A673 (cell line): ENCODE results near the gene OASL. TPM values are rescaled to one million over a fixed set of nuclear protein-coding genes. Genes with fewer than 3 reads are reported as not detected.

Experiments
- BruUV-seq: library from RNA; stranded (reverse); fragments of 400-500 nt; replicated peaks from 2 replicates; lab custom pipeline; 2021; lab: Mats Ljungman, UMichigan
- CTCF ChIA-PET: fragments of 300-600 bp; sonication (Branson Sonifier 250); formaldehyde crosslinking; loops from one replicate; lab custom pipeline; 2022; ENCODE audit warnings: antibody characterized with exemption; lab: Charles Lee
- POLR2A ChIA-PET: fragments of 300-600 bp; sonication (Branson Sonifier 250); formaldehyde crosslinking; loops from one replicate; lab custom pipeline; 2022; ENCODE audit warnings: antibody characterized with exemption; ENCODE audit not compliant: low non-redundant PET; lab: Charles Lee
- DNase-seq: peaks from one replicate; pipeline ENCODE4 v3.0.0-alpha.2; 2015; ENCODE audit warnings: low spot score
- H3K27ac ChIP-seq: fragments of 200-600 bp; sonication (generic); 2 replicates; pipeline ENCODE4 v1.5.1; 2016; ENCODE audit warnings: mixed run types, low read depth, mild to moderate bottlenecking, mixed read lengths, antibody characterized with exemption, low read length; ENCODE audit not compliant: poor library complexity, severe bottlenecking
- H3K27me3 ChIP-seq: fragments of 200-600 bp; sonication (generic); replicated peaks from 2 replicates; pipeline ENCODE4 v1.6.1; 2017; ENCODE audit warnings: mixed run types, low read depth, mild to moderate bottlenecking, mixed read lengths, antibody characterized with exemption, low read length; ENCODE audit not compliant: insufficient read depth, poor library complexity
- H3K36me3 ChIP-seq: fragments of 200-600 bp; sonication (generic); 2 replicates; pipeline ENCODE4 v1.6.1; 2016; ENCODE audit warnings: mixed run types, mild to moderate bottlenecking, mixed read lengths, antibody characterized with exemption, low read length; ENCODE audit not compliant: insufficient read depth, poor library complexity, severe bottlenecking
- H3K4me1 ChIP-seq: fragments of 200-600 bp; sonication (generic); 2 replicates; pipeline ENCODE4 v1.6.1; 2017; ENCODE audit warnings: mixed run types, mild to moderate bottlenecking, mixed read lengths, antibody characterized with exemption, low read length; ENCODE audit not compliant: insufficient read depth, poor library complexity, severe bottlenecking
- H3K4me3 ChIP-seq: fragments of 200-600 bp; sonication (generic); 2 replicates; pipeline ENCODE4 v1.5.1; 2016; ENCODE audit warnings: low read depth, mixed run types, mild to moderate bottlenecking, mixed read lengths, low read length; ENCODE audit not compliant: poor library complexity, severe bottlenecking
- H3K9me3 ChIP-seq: fragments of 200-600 bp; sonication (generic); 2 replicates; pipeline ENCODE4 v1.6.1; 2016; ENCODE audit warnings: mixed run types, low read depth, mild to moderate bottlenecking, mixed read lengths, antibody characterized with exemption, low read length; ENCODE audit not compliant: poor library complexity, severe bottlenecking
- CTCF ChIP-seq: fragments of 300-800, 200-600 bp; sonication (generic); conservative IDR thresholded peaks from 2 replicates; pipeline ENCODE4 v1.5.1; 2017; ENCODE audit warnings: low read depth, mild to moderate bottlenecking, antibody characterized with exemption, low read length, moderate library complexity, mixed read lengths
- EZH2 ChIP-seq: fragments of 200-600 bp; sonication (generic); IDR thresholded peaks from 2 replicates; pipeline ENCODE4 v1.6.1; 2017; ENCODE audit warnings: borderline replicate concordance, low read depth, mild to moderate bottlenecking, mixed read lengths, antibody characterized with exemption, low read length; ENCODE audit not compliant: poor library complexity, severe bottlenecking
- intact Hi-C: fragments of 100-400 bp; cut with micrococcal nuclease; formaldehyde crosslinking; loops from one replicate; pipeline ENCODE4 v1.10.0; 2022; ENCODE audit not compliant: unreplicated experiment
- total RNA-seq: library from RNA; stranded (reverse); gene quantifications from 2 replicates; pipeline ENCODE4 v1.2.3, GENCODE V29; 2021

Gene OASL
- total RNA-seq, 1 experiment from 2014 or later: 0.73 TPM

- BruUV-seq: no TSS peak
- no peak for DNase-seq
- intact Hi-C loops: no loop called here
- Histone ChIP-seq H3K36me3 (no peaks in the 10 kb centered on the region), H3K27me3 (no peaks in the 10 kb centered on the region), H3K9me3 (no peaks in the 10 kb centered on the region), H3K4me3 (no peak overlapping the region), H3K4me1 (no peaks in the 10 kb centered on the region), H3K27ac (no peak overlapping the region)
- CTCF ChIA-PET: interaction anchor here (0.7 kb wide), 1 partner anchor 76 kb away, joined by 9 read pairs; no protein-coding TSS in a partner anchor
- POLR2A ChIA-PET: no interaction called here
- TF ChIP-seq CTCF (no peak), EZH2 (no peak)
Observed at GRCh38 chr12:121043067-121043466, 4.0 kb upstream of the OASL start.

GRCh38 chr12:121036810-121037326, 2.2 kb downstream of the OASL start:
- ChIA-PET CTCF (no interaction called here), POLR2A (no interaction called here)
- peak; percentile 39 for DNase-seq
- intact Hi-C loops: no loop called here
- no TSS peak for BruUV-seq
- Histone ChIP-seq H3K27ac (no peak overlapping the region), H3K27me3 (no peaks in the 10 kb centered on the region), H3K9me3 (no peaks in the 10 kb centered on the region), H3K4me1 (peaks cover 30% of the 10 kb centered on the region), H3K4me3 (no peak overlapping the region), H3K36me3 (no peaks in the 10 kb centered on the region)
- TF ChIP-seq CTCF (no peak), EZH2 (no peak)

- no peak overlapping the region for H3K4me3 ChIP-seq
- H3K27me3 ChIP-seq: no peaks in the 10 kb centered on the region
- no peaks in the 10 kb centered on the region for H3K9me3 ChIP-seq
- TF ChIP-seq EZH2: no peak
- TF ChIP-seq CTCF: no peak
- BruUV-seq: no TSS peak
- ChIA-PET POLR2A (interaction anchor here (0.6 kb wide), 2 partner anchors 21 to 94 kb away, joined by 3 to 11 read pairs; no protein-coding TSS in a partner anchor), CTCF (no interaction called here)
- peak; percentile 83 for DNase-seq
- intact Hi-C loops: no loop called here
- no peaks in the 10 kb centered on the region for H3K36me3 ChIP-seq
- H3K4me1 ChIP-seq: peaks cover 30% of the 10 kb centered on the region
- peak overlapping the region; percentile 64 for H3K27ac ChIP-seq
Observed at GRCh38 chr12:121034616-121035305, 4.3 kb downstream of the OASL start.
